Neural cell (in vitro differentiated cells): Measurements from ENCODE around the gene ARL5B.

Experiments used
- CTCF ChIP-seq: fragments of 450-650 bp; IDR thresholded peaks from 2 replicates; pipeline ENCODE4 v1.5.1; 2014; ENCODE audit warnings: antibody characterized with exemption, mild to moderate bottlenecking, moderate library complexity; ENCODE audit not compliant: poor library complexity, severe bottlenecking
- EP300 ChIP-seq: fragments of 450-650 bp; conservative IDR thresholded peaks from 2 replicates; pipeline ENCODE4 v1.6.1; 2014; ENCODE audit warnings: antibody characterized with exemption, mild to moderate bottlenecking, moderate library complexity; ENCODE audit not compliant: poor library complexity, severe bottlenecking
- EZH2 ChIP-seq: fragments of 200-600, 300-800 bp; shearing (Covaris generic), sonication (generic); IDR thresholded peaks from 2 replicates; pipeline ENCODE4 v1.6.1; 2014; ENCODE audit warnings: antibody characterized with exemption, low read length, borderline replicate concordance, mild to moderate bottlenecking; ENCODE audit not compliant: insufficient read depth, poor library complexity, severe bottlenecking
- MXI1 ChIP-seq: fragments of 450-650 bp; conservative IDR thresholded peaks from 2 replicates; pipeline ENCODE4 v1.6.1; 2014; ENCODE audit warnings: antibody characterized with exemption, mild to moderate bottlenecking; ENCODE audit not compliant: poor library complexity, severe bottlenecking
- POLR2AphosphoS5 ChIP-seq: IDR thresholded peaks from 2 replicates; pipeline ENCODE4 v1.6.1; 2012
- RAD21 ChIP-seq: fragments of 450-650 bp; conservative IDR thresholded peaks from 2 replicates; pipeline ENCODE4 v1.6.1; 2014; ENCODE audit warnings: antibody characterized with exemption, mild to moderate bottlenecking, moderate library complexity
- SMC3 ChIP-seq: fragments of 450-650 bp; conservative IDR thresholded peaks from 2 replicates; pipeline ENCODE4 v1.6.1; 2014; ENCODE audit warnings: antibody characterized with exemption, mild to moderate bottlenecking, moderate library complexity; ENCODE audit not compliant: poor library complexity
- TAF1 ChIP-seq: IDR thresholded peaks from 2 replicates; pipeline ENCODE4 v1.6.1; 2012; ENCODE audit warnings: low read depth
- TF ChIP-seq, protein P1 (sequence below): IDR thresholded peaks from 2 replicates; pipeline ENCODE4 v1.6.1; 2012; ENCODE audit warnings: borderline replicate concordance

- TF ChIP-seq CTCF (no peak), EP300 (no peak), POLR2AphosphoS5 (no peak), RAD21 (no peak), TAF1 (no peak), SMC3 (no peak), EZH2 (no peak), MXI1 (no peak)
- TF ChIP-seq, protein P1, sequence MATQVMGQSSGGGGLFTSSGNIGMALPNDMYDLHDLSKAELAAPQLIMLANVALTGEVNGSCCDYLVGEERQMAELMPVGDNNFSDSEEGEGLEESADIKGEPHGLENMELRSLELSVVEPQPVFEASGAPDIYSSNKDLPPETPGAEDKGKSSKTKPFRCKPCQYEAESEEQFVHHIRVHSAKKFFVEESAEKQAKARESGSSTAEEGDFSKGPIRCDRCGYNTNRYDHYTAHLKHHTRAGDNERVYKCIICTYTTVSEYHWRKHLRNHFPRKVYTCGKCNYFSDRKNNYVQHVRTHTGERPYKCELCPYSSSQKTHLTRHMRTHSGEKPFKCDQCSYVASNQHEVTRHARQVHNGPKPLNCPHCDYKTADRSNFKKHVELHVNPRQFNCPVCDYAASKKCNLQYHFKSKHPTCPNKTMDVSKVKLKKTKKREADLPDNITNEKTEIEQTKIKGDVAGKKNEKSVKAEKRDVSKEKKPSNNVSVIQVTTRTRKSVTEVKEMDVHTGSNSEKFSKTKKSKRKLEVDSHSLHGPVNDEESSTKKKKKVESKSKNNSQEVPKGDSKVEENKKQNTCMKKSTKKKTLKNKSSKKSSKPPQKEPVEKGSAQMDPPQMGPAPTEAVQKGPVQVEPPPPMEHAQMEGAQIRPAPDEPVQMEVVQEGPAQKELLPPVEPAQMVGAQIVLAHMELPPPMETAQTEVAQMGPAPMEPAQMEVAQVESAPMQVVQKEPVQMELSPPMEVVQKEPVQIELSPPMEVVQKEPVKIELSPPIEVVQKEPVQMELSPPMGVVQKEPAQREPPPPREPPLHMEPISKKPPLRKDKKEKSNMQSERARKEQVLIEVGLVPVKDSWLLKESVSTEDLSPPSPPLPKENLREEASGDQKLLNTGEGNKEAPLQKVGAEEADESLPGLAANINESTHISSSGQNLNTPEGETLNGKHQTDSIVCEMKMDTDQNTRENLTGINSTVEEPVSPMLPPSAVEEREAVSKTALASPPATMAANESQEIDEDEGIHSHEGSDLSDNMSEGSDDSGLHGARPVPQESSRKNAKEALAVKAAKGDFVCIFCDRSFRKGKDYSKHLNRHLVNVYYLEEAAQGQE, result no peak
Measured at GRCh38 chr10:18681366-18681765, 22.1 kb downstream of the ARL5B start.
